ENCODE data around the gene CFTR.
"Not testable (repeated sequence)": the region's sequence is repeated elsewhere in the genome, so short reads cannot be mapped to it uniquely, and the experiment has no call there.

The CFTR gene

DNA sequence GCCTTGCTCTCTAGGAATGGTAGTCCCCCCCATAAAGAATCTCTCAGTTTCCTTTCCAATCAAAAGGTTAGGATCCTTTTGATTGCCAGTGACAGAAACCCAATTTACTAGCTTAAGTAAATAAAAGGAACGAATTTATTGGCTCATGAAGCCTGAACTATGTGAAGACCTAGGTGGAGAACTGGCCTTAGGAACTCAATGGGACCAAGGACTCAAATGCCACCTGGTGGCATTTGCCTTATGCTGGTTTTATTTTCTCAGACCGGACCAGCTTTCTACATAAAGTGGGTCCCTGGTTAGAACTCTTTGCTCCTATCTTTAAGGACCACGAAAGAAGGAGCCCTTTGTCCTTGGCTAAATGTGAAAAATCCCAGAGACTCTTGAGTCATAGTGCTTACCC lies 25.4 kb downstream of the CFTR start:
- DNase-seq, result no peak

DNA sequence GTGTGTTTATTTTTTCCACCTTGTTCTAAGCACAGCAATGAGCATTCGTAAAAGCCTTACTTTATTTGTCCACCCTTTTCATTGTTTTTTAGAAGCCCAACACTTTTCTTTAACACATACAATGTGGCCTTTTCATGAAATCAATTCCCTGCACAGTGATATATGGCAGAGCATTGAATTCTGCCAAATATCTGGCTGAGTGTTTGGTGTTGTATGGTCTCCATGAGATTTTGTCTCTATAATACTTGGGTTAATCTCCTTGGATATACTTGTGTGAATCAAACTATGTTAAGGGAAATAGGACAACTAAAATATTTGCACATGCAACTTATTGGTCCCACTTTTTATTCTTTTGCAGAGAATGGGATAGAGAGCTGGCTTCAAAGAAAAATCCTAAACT lies 28.9 kb downstream of the CFTR start:
- no peak for DNase-seq

DNA sequence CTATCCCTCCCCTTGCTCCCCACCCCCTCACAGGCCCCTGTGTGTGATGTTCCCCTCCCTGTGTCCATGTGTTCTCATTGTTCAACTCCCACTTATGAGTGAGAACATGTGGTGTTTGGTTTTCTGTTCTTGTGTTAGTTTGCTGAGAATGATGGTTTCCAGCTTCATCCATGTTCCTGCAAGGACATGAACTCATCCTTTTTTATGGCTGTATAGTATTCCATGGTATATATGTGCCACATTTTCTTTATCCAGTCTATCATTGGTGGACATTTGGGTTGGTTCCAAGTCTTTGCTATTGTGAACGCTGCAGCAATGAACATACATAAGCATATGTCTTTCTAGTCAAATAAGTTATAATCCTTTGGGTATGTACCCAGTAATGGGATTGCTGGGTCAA lies 37.4 kb downstream of the CFTR start:
- not testable (repeated sequence) for DNase-seq

DNA sequence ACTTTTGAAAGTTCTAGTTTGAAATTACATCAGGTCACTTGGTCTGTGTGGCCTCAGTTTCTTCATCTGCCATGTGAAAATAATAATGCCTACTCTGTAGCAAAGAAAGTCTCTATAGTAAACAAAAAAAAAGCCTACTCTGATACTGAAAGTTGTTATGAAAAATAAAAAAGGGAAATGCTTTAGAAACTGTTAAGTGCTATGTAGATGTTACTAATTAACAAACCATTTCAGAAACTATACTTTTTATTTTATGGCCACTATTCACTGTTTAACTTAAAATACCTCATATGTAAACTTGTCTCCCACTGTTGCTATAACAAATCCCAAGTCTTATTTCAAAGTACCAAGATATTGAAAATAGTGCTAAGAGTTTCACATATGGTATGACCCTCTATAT lies 50.6 kb downstream of the CFTR start:
- DNase-seq, result no peak

DNA sequence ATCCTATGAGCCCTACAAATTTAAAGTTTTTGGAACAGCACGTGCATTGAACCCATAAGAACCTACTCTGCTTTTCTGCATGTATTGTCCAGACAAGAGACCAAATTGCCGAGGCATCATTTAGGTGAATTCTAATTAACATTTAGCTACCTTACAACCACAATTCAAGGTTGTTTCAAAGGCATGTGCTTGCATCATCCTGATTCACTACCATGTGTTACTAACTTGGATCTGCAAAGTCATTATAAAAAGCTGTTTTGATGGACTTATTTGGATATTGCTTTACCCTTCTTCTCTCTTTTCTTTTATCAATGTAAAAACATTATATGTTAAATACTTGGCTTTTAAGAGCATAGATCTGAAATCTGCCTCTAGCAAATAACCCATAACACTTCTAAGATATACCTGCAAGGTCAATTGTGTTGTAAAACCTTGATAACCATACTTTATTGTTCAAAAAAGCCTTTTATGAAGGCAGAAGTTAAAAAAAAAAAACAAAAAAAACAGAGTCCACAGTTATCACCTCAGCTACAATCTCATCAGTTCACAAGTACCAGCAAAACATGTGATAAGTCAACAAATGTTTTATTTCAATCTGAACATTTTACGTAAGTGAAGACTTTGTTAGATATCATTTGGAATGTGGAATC lies 51.9 kb downstream of the CFTR start:
- no peak for DNase-seq

DNA sequence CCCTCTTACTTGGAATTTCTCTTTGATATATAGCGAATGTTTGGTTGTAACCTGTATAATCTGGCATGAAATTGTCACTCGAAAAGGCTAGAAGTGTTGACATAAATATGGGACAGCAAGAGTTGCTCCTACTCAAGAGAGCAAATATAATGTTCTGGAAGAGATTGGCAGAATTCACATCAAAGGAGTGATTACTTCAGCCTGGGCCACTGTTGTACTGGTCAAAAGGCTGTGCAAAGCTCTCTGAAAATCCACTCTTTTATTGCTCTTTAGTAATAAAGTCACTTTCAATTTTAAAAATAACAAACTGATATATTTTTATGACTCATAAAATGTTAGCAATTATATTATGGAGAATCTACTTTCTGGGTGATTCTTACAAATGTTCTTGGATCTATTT lies 58.2 kb downstream of the CFTR start:
- DNase-seq, result no peak

DNA sequence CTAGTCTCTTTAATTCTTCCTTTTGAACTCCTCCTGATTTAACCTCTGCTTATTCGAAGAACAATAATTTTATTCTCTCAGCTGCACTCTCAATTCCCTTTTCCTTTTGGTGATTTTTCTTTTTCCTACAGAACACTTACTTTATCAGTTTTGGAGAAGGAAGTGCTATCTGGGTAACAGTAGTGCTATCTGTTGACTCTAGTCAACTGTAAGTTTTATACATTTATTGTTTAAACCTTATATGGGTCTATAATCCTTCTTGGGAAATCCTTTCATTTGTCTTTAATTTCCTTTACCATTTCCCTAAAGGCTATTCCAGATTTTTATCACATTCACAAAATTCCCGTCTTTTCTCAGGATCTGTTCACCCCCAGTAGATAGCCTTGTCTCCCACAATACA lies 64.2 kb downstream of the CFTR start:
- no peak for DNase-seq

DNA sequence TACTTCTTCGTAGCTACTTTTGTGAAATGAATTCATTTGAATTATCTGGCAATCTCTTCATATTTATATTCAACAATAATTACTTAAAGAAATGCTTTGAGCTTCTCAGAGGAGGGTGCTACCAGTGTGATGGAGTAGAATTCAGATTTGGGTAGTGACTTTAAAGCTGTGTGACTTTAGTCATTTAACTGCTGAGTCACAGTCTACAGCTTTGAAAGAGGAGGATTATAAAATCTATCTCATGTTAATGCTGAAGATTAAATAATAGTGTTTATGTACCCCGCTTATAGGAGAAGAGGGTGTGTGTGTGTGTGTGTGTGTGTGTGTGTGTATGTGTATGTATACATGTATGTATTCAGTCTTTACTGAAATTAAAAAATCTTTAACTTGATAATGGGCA lies 68.2 kb downstream of the CFTR start:
- DNase-seq, result no peak

DNA sequence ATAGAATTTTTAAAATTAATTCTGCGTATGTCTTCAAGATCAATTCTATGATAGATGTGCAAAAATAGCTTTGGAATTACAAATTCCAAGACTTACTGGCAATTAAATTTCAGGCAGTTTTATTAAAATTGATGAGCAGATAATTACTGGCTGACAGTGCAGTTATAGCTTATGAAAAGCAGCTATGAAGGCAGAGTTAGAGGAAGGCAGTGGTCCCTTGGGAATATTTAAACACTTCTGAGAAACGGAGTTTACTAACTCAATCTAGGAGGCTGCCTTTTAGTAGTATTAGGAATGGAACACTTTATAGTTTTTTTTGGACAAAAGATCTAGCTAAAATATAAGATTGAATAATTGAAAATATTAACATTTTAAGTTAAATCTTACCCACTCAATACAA lies 70.8 kb downstream of the CFTR start:
- no peak for DNase-seq

DNA sequence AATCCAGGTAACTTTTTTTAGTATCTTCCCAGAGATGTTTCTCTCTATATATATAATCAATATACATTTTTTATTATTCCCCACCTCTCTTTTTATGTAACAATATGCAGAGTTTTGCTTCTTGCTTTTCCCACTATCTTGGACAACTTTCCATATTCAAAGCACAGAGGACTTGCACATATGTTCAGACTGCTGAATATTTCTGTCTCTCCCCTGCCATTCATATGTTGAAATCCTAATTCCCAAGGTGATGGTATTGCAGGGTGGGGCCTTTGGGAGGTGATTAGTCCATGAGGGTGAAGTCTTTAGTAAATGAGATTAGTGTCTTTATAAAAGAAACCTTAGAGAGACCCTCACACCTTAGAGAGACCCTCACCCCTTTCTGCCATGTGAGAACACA lies 72.8 kb downstream of the CFTR start:
- no peak for DNase-seq

DNA sequence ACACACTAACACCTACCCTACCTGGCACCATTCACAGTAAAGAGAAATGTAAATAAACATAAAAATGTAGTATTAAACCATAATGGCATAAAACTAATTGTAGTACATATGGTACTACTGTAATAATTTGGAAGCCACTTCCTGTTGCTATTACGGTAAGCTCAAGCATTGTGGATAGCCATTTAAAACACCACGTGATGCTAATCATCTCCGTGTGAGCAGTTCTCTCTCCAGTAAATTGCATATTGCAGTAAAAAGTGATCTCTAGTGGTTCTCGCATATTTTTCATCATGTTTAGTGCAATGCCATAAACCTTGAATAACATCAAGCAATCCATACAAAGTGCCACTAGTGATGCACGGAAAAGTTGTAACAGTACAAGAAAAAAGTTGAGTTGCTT lies 75.4 kb downstream of the CFTR start:
- no peak for DNase-seq

DNA sequence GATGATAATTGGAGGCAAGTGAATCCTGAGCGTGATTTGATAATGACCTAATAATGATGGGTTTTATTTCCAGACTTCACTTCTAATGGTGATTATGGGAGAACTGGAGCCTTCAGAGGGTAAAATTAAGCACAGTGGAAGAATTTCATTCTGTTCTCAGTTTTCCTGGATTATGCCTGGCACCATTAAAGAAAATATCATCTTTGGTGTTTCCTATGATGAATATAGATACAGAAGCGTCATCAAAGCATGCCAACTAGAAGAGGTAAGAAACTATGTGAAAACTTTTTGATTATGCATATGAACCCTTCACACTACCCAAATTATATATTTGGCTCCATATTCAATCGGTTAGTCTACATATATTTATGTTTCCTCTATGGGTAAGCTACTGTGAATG lies 79.6 kb downstream of the CFTR start:
- no peak for DNase-seq

DNA sequence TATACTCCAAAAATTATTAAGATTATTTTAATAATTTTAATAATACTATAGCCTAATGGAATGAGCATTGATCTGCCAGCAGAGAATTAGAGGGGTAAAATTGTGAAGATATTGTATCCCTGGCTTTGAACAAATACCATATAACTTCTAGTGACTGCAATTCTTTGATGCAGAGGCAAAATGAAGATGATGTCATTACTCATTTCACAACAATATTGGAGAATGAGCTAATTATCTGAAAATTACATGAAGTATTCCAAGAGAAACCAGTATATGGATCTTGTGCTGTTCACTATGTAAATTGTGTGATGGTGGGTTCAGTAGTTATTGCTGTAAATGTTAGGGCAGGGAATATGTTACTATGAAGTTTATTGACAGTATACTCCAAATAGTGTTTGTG lies 80.2 kb downstream of the CFTR start:
- DNase-seq, result no peak

DNA sequence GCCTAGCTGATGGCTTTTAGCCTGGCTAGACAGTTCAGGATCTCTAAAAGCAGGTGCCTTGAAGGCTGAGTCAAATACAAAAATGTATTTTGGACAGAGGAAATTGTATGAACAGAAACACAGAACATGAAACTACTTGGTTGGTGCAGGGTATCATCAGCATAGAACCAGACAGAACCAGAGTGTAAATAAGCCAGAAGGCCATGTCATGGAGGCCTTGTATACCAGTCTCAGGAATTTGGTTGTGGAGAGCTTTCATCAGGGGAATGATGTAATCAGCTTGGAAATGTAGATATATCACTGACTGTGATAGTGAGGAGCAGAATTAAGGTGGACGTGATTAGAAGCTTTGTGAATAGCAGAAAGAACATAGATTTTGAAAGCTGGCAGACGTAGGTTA lies 82.9 kb downstream of the CFTR start:
- DNase-seq, result no peak

DNA sequence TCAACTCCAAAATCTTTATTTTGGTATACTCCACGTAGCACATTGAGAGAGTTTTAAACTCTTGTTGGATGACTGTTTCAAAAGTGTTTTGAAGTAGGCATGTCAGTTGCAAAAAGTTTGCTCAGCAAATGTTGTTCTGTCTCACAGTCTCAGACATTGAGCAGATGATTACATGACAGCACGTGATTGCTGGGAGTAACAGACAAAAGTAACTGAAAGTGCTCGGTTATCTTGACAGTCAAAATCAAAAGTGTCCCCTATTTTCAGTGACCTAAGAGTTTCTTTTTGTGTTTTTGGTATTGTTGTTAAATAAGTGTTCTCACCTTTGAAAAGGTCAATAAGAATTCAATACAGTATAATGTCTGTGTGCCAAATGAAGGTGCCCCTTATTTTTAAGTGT lies 84.3 kb downstream of the CFTR start:
- DNase-seq, result no peak

DNA sequence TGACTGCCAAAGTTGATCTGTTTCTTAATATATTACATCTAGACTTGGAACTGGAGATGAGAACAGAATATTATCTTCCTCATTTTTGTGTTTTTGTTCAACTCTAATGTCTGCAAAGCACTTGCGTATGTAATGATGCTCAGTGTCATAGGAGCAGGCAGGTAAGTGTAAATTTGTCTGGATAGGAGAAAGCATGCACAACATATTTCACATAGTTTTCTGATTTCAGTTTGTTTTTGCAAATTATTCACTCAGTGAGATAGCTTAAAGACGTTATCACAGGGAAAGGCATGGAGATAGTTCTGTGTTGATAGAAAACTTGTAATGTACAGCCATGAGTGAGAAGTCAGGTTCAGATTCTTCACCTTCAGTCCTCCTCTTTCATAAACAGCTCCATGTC lies 84.8 kb downstream of the CFTR start:
- DNase-seq, result no peak

DNA sequence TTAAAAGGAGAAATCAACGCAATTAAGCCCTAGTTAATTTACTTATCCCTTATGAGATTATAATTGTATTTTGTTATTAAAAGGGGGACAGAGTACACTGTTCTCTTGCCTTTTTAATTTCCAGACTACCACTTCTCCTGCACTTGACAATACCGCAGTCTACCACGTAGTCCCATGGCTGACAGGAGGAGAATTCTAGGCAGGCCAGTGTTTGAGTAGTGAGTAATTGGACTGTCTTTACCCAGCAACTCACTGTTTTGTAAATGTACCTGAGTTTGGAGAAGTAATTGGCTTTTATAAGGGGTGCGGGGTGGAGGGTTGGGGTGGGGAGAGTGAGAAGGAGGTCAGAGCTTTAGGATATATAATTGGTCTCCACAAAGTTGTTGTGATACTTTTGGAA lies 85.4 kb downstream of the CFTR start:
- no peak for DNase-seq

DNA sequence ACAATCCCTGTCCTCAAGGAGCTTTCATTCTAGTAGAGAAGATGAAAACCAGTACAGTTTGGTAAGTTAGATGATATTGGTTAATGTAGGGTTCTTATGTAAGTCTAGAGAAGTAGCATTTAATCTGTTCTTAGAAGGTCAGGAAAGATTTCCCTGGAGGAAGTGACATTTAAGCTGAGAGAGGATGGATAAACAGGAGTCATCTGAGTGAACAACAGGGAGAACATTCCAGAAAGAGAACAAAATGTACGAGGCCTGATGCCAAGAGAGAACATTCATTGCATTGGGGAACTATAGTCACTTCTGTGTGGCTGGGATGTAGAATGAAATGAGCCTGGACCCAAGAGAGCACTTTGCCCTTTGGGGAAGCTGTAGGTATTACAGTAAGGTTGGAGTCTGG lies 88.0 kb downstream of the CFTR start:
- DNase-seq, result no peak

DNA sequence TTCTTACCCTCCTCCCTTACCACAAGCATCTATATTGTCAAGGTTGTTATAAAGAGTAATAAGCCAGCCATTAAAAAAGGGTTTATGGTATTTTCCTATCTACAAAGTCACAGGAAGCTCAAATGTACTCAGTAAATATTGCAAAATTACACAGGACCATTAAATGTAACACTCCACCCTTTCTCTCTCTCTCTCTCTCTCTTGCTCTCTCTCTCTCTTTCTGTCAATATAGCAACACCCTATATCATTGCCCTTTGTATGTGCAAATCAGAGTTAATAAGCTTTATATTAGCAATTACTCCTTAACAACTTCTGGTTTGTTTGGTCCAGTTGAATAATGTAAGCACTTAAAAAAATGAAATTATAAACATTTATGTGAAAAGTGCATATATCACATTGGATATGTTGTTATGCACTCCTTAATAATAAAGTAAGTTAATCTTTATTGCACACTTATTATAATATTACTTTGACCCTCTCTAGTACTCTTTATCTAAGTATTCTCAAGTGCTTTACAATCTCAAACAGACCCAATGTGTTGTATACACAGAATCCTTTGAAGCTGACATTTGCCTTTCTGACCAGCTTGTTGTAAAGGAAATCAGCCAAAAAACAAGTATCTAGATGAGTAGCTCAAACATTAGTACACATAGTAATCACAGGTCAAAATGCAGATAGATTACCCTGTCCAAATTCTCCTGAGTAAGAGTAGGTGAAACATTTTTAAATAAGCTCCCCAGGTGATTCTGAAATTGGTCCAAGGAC lies 93.2 kb downstream of the CFTR start:
- no peak for DNase-seq

DNA sequence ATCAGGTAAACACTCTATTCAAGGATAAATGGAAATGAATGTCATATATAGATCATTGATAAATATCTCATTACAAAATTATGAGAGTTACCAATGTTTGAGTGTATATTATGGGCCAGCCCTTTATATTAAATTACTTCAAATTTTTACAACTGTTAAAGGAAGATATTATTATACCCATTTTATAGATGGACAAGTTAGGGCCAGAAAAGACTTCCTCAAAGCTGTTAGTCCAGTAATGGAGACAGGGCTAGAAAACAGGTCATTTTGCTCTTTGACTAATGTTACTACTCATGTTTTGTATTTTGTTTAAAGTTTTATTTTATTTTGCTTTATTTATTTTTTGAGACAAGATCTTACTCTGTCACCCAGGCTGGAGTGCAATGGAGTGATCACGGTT lies 101.6 kb downstream of the CFTR start:
- no peak for DNase-seq

DNA sequence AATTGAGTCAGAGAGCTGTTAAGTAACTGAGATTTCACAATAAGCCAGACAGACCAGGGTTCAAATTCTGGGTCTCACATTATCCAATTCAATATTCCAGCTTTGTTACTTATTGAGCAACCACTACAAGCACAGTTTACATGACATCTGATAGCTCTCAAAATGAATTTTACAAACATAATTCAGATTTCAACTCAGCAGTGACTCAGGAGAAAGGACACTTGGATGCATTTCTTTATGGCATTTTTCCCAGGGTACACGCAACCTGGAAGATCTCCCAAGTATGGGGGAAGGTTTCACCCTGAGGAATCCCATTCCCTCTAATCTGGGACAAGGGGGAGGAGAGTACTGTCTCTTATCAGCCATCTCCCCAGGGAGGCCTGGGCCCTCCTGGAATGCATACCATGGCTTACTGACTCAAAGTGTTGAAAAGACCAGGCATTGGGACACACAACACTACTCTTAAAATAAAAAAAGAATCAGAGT lies 102.4 kb downstream of the CFTR start:
- DNase-seq, result no peak

DNA sequence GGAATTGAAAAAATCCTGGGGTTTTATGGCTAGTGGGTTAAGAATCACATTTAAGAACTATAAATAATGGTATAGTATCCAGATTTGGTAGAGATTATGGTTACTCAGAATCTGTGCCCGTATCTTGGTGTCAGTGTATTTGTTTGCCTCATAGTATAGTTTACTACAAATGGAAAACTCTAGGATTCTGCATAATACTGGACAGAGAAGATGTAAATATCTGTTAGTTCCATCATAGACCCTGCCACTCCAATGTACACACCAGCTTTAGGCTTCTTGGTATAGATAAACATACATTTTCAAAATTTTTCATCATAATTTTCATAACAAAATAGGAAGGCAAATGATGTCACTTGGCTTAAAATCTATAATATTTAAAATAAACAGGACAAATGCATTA lies 108.1 kb downstream of the CFTR start:
- no peak for DNase-seq

DNA sequence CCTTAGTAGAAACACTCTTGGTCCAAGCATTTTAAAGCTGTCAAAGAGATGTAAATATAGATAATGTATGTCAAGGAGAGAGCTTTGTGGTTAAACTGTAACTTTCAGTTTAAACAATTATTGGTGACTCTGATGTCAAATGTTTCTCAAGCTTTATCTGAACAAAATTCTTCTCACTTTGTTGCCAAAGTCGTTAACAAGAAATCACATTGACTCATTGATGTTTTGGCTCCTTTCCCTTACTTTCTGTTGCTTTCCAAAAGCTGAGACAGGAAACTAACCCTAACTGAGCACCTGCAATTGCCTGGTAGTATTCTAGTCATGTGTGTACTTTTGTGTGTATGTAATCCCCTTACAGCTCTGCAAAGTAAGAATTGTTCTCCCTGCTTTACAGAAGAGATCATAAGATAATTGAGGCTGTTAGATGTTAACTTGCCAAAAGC lies 108.5 kb downstream of the CFTR start:
- DNase-seq, result no peak

DNA sequence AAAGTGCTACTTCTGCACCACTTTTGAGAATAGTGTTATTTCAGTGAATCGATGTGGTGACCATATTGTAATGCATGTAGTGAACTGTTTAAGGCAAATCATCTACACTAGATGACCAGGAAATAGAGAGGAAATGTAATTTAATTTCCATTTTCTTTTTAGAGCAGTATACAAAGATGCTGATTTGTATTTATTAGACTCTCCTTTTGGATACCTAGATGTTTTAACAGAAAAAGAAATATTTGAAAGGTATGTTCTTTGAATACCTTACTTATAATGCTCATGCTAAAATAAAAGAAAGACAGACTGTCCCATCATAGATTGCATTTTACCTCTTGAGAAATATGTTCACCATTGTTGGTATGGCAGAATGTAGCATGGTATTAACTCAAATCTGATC lies 110.4 kb downstream of the CFTR start:
- no peak for DNase-seq
